OCI-LY1 (cell line): Measurements from ENCODE around the gene SCAPER.

Experiments used
- H2AFZ ChIP-seq: fragments of 200-600 bp; sonication (generic), shearing (Covaris generic); 2 replicates; pipeline ENCODE4 v1.6.0; 2014; ENCODE audit warnings: antibody characterized with exemption, mild to moderate bottlenecking, low read length
- H3F3A ChIP-seq: fragments of 200-600 bp; sonication (generic), shearing (Covaris generic); 2 replicates; pipeline ENCODE4 v1.6.0; 2014; ENCODE audit warnings: mild to moderate bottlenecking, antibody characterized with exemption, low read length, moderate library complexity; ENCODE audit not compliant: insufficient read depth
- H3K27ac ChIP-seq: fragments of 200-600 bp; sonication (generic); 2 replicates; pipeline ENCODE4 v1.5.1; 2014; ENCODE audit warnings: low read length, mixed run types, mild to moderate bottlenecking, low read depth; ENCODE audit not compliant: poor library complexity, severe bottlenecking
- H3K27me3 ChIP-seq: fragments of 200-600 bp; sonication (generic); 2 replicates; pipeline ENCODE4 v1.6.0; 2014; ENCODE audit warnings: antibody characterized with exemption, mild to moderate bottlenecking, low read length, moderate library complexity; ENCODE audit not compliant: insufficient read depth
- H3K36me3 ChIP-seq: fragments of 200-600 bp; sonication (generic); 2 replicates; pipeline ENCODE4 v1.6.1; 2014; ENCODE audit warnings: mild to moderate bottlenecking, antibody characterized with exemption, low read length, moderate library complexity, mixed read lengths; ENCODE audit not compliant: insufficient read depth
- H3K4me1 ChIP-seq: fragments of 200-600 bp; sonication (generic); 2 replicates; pipeline ENCODE4 v1.5.1; 2014; ENCODE audit warnings: mild to moderate bottlenecking, low read length, moderate library complexity; ENCODE audit not compliant: insufficient read depth, severe bottlenecking
- H3K4me2 ChIP-seq: fragments of 200-600 bp; sonication (generic), shearing (Covaris generic); 2 replicates; pipeline ENCODE4 v1.6.1; 2014; ENCODE audit warnings: low read length
- H3K4me3 ChIP-seq: fragments of 200-600 bp; sonication (generic); 2 replicates; pipeline ENCODE4 v1.5.1; 2014; ENCODE audit warnings: low read length, low read depth, mild to moderate bottlenecking, mixed read lengths; ENCODE audit not compliant: poor library complexity, severe bottlenecking
- H3K79me2 ChIP-seq: fragments of 200-600 bp; shearing (Covaris generic); 2 replicates; pipeline ENCODE4 v1.6.1; 2016; ENCODE audit warnings: mixed run types, low read length, mixed read lengths; ENCODE audit not compliant: insufficient read depth
- H3K9ac ChIP-seq: fragments of 200-600 bp; sonication (generic), shearing (Covaris generic); 2 replicates; pipeline ENCODE4 v1.6.1; 2014; ENCODE audit warnings: mild to moderate bottlenecking, low read length, mixed read lengths
- H3K9me2 ChIP-seq: fragments of 200-600 bp; sonication (generic), shearing (Covaris generic); 2 replicates; pipeline ENCODE4 v1.6.1; 2014; ENCODE audit warnings: low read depth, mild to moderate bottlenecking, low read length, mixed read lengths
- H3K9me3 ChIP-seq: fragments of 200-600 bp; shearing (Covaris generic); 2 replicates; pipeline ENCODE4 v1.6.1; 2014; ENCODE audit warnings: low read length, mixed read lengths
- H4K20me1 ChIP-seq: fragments of 200-600 bp; sonication (generic), shearing (Covaris generic); 2 replicates; pipeline ENCODE4 v1.6.0; 2016; ENCODE audit warnings: mild to moderate bottlenecking, low read length; ENCODE audit not compliant: insufficient read depth
- EZH2 ChIP-seq: fragments of 200-600 bp; sonication (generic), shearing (Covaris generic); IDR thresholded peaks from 2 replicates; pipeline ENCODE4 v1.8.0; 2017; ENCODE audit warnings: borderline replicate concordance, mixed run types, mild to moderate bottlenecking, antibody characterized with exemption, low read length, moderate library complexity, mixed read lengths
- TF ChIP-seq, protein P1 (sequence below): fragments of 200-600 bp; sonication (generic), shearing (Covaris generic); IDR thresholded peaks from 2 replicates; pipeline ENCODE4 v1.5.1; 2017; ENCODE audit warnings: mild to moderate bottlenecking, antibody characterized with exemption, low read length, moderate library complexity, mixed read lengths

Gene SCAPER

DNA sequence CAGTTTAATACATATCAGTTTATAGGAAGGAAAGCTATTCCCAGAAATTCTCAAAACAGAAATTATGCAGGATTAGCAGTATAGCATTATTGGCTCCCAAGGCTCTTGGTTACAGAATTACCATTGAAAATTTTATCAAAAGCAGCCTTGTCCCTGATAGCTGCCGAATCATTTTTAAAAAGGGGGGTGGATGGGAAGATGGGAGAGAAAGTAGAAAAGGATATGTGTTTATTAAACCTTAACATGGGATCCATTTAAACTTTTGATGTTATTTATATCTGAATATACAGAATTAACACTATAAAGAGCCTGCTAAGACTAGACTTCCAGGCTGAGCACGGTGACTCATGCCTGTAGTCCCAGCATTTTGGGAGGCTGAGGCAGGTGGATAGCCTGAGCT lies 37.2 kb upstream of the SCAPER start:
- TF ChIP-seq, protein P1, sequence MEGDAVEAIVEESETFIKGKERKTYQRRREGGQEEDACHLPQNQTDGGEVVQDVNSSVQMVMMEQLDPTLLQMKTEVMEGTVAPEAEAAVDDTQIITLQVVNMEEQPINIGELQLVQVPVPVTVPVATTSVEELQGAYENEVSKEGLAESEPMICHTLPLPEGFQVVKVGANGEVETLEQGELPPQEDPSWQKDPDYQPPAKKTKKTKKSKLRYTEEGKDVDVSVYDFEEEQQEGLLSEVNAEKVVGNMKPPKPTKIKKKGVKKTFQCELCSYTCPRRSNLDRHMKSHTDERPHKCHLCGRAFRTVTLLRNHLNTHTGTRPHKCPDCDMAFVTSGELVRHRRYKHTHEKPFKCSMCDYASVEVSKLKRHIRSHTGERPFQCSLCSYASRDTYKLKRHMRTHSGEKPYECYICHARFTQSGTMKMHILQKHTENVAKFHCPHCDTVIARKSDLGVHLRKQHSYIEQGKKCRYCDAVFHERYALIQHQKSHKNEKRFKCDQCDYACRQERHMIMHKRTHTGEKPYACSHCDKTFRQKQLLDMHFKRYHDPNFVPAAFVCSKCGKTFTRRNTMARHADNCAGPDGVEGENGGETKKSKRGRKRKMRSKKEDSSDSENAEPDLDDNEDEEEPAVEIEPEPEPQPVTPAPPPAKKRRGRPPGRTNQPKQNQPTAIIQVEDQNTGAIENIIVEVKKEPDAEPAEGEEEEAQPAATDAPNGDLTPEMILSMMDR = no peak
- no peak for TF ChIP-seq EZH2
- no peak overlapping the region for H3K9ac ChIP-seq
- no peak overlapping the region for H3K4me2 ChIP-seq
- no peaks in the 10 kb centered on the region for H3K27me3 ChIP-seq
- H4K20me1 ChIP-seq = no peaks in the 10 kb centered on the region
- no peak overlapping the region for H2AFZ ChIP-seq
- no peak overlapping the region for H3K4me3 ChIP-seq
- no peaks in the 10 kb centered on the region for H3K9me2 ChIP-seq
- H3K27ac ChIP-seq = no peak overlapping the region
- H3K4me1 ChIP-seq = peaks cover under 1% of the 10 kb centered on the region
- peaks cover 5% of the 10 kb centered on the region for H3K36me3 ChIP-seq
- H3K79me2 ChIP-seq = no peaks in the 10 kb centered on the region
- no peaks in the 10 kb centered on the region for H3K9me3 ChIP-seq
- peaks cover 4% of the 10 kb centered on the region; the same call in 1 of the 2 replicates for H3F3A ChIP-seq

DNA sequence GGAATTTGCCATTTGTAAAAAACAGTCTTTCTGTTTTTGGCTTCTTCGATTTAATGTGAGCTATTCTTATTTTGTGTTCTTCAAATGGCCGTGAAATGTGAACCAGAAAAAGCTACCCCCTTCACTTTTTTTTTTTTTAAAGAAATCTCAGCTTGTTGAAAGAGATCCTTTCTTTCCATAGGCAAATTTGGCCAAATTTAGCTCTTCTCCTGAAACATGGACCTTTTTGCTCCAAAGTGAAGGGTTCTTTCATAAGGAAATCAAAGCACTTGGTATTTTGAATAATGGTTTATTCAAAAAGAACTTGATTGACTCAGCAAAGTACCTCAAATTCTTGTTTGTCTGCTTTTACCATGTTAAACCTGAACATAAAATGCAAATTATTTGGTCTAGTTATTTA lies 36.5 kb upstream of the SCAPER start:
- no peak overlapping the region for H3K27ac ChIP-seq

DNA sequence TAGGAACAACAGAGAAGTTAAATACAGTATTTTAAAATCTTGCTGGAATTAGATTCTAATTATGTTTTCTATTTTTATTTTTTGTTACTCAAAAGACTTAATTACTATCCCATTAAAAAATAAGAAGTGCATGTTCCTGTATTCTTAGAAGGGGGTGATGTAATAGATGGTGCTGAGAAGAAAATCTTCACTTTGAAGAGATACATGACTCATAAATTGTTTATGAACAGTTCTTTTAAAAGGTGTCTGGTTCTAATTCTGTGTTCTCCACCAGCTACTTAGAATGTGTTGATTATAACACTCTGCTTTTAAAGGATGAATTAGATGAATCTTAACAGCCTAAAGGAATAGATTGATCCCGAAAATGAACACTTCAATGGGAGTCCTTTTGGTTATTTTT lies 34.6 kb upstream of the SCAPER start:
- no peak overlapping the region for H3K27ac ChIP-seq
- H3F3A ChIP-seq = peaks cover 4% of the 10 kb centered on the region; the same call in 1 of the 2 replicates
- no peak for TF ChIP-seq EZH2
- TF ChIP-seq, protein P1 = no peak
- no peaks in the 10 kb centered on the region for H4K20me1 ChIP-seq
- peaks cover 7% of the 10 kb centered on the region for H3K4me1 ChIP-seq
- no peaks in the 10 kb centered on the region for H3K79me2 ChIP-seq
- no peak overlapping the region for H3K9ac ChIP-seq
- H3K9me3 ChIP-seq = no peaks in the 10 kb centered on the region
- no peak overlapping the region for H3K4me3 ChIP-seq
- no peak overlapping the region for H2AFZ ChIP-seq
- H3K27me3 ChIP-seq = no peaks in the 10 kb centered on the region
- no peak overlapping the region for H3K4me2 ChIP-seq
- peaks cover 19% of the 10 kb centered on the region for H3K36me3 ChIP-seq
- no peaks in the 10 kb centered on the region for H3K9me2 ChIP-seq

More for the DNA sequence above, 36.5 kb upstream of the SCAPER start:
- TF ChIP-seq EZH2 = no peak
- TF ChIP-seq, protein P1 = no peak
- no peaks in the 10 kb centered on the region for H3K9me2 ChIP-seq
- no peak overlapping the region for H3K9ac ChIP-seq
- no peak overlapping the region for H3K4me3 ChIP-seq
- peaks cover 4% of the 10 kb centered on the region; the same call in 1 of the 2 replicates for H3F3A ChIP-seq
- no peaks in the 10 kb centered on the region for H4K20me1 ChIP-seq
- no peak overlapping the region for H2AFZ ChIP-seq
- no peaks in the 10 kb centered on the region for H3K27me3 ChIP-seq
- no peak overlapping the region for H3K4me2 ChIP-seq
- no peaks in the 10 kb centered on the region for H3K4me1 ChIP-seq
- H3K79me2 ChIP-seq = no peaks in the 10 kb centered on the region
- no peaks in the 10 kb centered on the region for H3K9me3 ChIP-seq
- H3K36me3 ChIP-seq = peaks cover 9% of the 10 kb centered on the region
